HL-60 (cell line): ENCODE results near the gene SLC26A8.

ENCODE experiments used
- GABPA ChIP-seq: IDR thresholded peaks from 2 replicates; pipeline ENCODE4 v1.6.1; 2012; ENCODE audit warnings: low read depth
- POLR2AphosphoS5 ChIP-seq: IDR thresholded peaks from 2 replicates; pipeline ENCODE4 v1.6.1; 2012; ENCODE audit warnings: low read depth
- SPI1 ChIP-seq: IDR thresholded peaks from 2 replicates; pipeline ENCODE4 v1.6.1; 2012; ENCODE audit warnings: low read depth, mild to moderate bottlenecking, borderline replicate concordance
- TF ChIP-seq, protein P1 (sequence below): IDR thresholded peaks from one replicate; pipeline ENCODE4 v1.5.1; 2011; ENCODE audit warnings: low read length, control low read depth, inconsistent platforms; ENCODE audit not compliant: insufficient read depth
- TF ChIP-seq, protein P2 (sequence below): IDR thresholded peaks from 2 replicates; pipeline ENCODE4 v1.6.1; 2012; ENCODE audit warnings: low read depth; ENCODE audit not compliant: insufficient replicate concordance

DNA sequence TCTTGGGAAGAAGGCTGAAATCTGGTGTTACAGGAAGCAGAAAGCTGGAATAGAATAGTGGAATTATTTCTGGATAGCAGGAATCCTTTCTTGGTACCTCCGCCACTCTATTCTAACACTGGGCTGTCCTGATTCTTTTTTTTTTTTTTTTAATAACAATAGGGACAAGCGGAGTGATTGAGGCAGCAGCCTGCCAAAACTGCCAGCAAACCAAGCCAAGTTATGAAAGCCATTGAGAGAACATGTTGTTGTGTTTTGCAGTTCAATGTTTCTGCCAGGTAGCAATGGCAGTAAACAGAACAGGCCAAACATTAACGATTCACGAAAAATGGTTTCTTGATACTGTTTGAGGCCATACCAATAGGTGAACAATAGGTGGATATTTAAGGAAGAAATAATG, 47.1 kb downstream of the SLC26A8 start:
- TF ChIP-seq, protein P1, sequence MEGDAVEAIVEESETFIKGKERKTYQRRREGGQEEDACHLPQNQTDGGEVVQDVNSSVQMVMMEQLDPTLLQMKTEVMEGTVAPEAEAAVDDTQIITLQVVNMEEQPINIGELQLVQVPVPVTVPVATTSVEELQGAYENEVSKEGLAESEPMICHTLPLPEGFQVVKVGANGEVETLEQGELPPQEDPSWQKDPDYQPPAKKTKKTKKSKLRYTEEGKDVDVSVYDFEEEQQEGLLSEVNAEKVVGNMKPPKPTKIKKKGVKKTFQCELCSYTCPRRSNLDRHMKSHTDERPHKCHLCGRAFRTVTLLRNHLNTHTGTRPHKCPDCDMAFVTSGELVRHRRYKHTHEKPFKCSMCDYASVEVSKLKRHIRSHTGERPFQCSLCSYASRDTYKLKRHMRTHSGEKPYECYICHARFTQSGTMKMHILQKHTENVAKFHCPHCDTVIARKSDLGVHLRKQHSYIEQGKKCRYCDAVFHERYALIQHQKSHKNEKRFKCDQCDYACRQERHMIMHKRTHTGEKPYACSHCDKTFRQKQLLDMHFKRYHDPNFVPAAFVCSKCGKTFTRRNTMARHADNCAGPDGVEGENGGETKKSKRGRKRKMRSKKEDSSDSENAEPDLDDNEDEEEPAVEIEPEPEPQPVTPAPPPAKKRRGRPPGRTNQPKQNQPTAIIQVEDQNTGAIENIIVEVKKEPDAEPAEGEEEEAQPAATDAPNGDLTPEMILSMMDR, result no peak
- no peak for TF ChIP-seq POLR2AphosphoS5
- TF ChIP-seq, protein P2, sequence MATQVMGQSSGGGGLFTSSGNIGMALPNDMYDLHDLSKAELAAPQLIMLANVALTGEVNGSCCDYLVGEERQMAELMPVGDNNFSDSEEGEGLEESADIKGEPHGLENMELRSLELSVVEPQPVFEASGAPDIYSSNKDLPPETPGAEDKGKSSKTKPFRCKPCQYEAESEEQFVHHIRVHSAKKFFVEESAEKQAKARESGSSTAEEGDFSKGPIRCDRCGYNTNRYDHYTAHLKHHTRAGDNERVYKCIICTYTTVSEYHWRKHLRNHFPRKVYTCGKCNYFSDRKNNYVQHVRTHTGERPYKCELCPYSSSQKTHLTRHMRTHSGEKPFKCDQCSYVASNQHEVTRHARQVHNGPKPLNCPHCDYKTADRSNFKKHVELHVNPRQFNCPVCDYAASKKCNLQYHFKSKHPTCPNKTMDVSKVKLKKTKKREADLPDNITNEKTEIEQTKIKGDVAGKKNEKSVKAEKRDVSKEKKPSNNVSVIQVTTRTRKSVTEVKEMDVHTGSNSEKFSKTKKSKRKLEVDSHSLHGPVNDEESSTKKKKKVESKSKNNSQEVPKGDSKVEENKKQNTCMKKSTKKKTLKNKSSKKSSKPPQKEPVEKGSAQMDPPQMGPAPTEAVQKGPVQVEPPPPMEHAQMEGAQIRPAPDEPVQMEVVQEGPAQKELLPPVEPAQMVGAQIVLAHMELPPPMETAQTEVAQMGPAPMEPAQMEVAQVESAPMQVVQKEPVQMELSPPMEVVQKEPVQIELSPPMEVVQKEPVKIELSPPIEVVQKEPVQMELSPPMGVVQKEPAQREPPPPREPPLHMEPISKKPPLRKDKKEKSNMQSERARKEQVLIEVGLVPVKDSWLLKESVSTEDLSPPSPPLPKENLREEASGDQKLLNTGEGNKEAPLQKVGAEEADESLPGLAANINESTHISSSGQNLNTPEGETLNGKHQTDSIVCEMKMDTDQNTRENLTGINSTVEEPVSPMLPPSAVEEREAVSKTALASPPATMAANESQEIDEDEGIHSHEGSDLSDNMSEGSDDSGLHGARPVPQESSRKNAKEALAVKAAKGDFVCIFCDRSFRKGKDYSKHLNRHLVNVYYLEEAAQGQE, result no peak
- TF ChIP-seq GABPA, result no peak
- no peak for TF ChIP-seq SPI1
